ENCODE measurements around the gene PKIG.
"Not testable (repeated sequence)": the region's sequence is repeated elsewhere in the genome, so short reads cannot be mapped to it uniquely, and the experiment has no call there.

The PKIG gene

DNA sequence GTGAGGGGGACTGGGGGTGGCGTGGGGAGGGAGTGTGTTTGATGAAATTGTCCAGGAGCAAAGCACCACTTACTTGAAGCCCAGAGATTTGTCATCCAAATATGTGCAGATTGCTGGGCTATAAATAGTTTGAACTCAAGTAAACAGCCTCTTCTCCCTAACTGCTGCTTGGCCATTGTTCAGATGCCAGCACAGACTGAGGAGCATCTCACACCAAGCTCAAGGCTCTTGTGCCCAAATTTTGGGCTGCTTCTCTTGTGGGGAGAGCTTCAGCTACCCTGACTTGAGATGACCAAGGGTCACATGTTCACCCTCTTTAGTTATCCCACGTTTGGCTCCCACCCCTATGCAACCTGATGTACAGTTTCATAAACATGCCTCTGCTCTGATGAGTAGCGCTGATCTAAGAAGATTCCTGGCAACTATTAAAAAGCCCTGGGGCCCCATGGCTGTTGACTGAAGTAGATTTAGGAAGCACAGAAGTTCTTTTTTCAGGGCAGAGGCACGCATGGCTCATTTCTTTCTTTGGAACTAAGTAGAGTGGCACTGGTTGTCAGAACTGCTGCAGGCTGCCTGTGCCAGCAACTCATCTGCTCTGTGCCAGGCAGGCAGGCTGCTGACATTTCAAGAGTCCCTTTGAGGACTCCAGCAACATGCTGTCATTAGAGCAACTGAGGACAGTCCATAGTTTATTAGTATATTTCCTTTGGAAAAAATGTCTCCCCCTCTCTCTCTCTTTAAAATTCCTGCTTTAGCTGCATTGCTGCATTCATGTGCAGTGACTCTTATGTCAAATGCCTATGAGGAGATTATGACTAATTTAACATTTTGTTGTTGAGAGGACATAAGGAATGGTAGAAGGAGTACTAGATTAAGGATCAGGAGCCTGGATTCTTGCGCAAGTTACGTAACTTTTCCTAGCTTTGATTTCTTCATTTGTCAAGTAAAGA is 9.6 kb upstream of the PKIG start:
- no peak for DNase-seq

DNA sequence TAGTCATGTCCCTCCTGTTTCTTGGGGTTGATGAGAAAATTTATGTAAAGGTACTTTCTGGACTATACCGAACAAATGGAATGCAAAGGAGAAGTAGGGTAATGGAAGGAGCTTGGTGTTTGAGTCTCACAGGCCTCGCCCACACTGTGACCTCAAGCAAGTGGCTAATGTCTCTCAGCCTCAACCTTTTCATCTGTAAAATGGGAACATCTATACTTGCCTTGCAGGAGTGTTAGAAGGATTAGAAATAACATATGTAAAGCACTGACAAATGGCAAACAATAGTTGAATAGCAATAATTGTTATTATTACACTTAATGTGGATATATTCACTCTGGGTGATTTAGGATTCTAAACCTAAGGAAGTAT is 8.9 kb upstream of the PKIG start:
- DNase-seq, result no peak

DNA sequence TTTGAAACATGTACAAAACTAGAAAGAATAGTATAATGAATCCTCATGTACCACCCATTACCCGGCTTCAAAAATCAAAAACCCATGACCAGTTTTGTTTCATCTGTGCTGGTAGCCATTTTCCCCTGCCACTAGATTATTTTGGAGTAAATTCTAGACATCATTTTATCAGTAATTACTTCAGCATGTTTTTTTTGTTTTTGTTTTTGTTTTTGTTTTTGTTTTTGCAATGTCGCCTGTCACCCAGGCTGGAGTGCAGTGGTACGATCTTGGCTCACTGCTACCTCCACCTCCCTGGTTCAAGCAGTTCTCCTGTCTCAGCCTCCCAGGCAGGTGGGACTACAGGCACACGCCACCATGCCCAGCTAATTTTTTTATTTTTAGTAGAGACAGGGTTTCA is 8.0 kb upstream of the PKIG start:
- no peak for DNase-seq

DNA sequence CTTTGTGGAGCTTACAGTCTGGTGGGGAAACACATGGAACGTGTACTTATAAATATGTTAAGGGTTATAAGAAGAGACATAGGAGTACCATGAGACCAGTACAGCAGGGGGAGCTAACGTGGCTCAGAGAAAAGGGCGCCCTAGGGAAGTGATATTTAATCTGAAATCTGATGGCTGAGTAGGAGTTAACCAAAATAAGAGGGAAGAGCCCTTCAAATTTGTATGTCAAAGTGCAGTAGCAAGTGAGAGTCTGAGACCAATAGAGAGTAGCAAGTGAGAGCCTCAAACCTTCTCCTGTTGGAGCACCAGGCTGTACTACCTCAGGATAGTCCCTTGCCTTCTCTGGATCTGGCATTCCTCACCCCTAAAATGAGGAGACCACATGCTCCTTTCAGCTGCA is 6.1 kb upstream of the PKIG start:
- DNase-seq, result peak; percentile 36

DNA sequence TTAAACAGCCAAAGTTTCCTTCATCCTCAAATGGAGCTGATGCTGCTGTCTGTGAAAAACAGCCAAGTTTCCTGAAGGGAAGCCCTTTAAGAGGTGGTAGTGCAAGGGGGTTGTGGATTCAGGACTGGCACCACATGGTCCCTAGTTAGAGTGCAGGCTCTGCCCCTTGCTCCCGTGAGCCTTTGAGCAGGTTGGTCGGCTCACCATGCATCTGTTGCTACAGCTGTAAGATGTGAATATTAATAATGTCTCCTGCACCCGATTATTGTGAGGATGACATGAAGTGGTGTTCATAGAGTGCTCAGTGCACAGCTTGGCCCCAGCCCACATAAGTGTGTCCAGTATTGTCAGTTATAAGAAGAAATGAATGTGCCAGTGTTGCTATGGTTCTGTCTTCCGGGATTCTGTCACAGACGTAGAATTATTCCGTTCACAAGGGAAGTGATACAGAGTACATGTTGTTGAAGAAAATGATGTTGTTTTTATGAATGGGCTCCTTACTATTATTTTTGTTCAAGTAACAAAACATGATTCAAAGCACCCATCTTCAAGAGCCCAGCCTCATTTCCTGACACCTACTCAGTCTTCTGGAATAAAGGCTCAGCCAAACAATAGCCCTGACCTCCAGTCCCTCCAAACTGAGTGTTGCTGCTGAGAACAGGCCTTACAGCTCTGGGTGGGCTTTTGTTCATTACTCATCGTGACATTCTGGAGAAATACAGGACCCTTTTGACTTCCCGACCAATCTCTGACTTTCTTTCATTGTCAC is 2.9 kb upstream of the PKIG start:
- no peak for DNase-seq

DNA sequence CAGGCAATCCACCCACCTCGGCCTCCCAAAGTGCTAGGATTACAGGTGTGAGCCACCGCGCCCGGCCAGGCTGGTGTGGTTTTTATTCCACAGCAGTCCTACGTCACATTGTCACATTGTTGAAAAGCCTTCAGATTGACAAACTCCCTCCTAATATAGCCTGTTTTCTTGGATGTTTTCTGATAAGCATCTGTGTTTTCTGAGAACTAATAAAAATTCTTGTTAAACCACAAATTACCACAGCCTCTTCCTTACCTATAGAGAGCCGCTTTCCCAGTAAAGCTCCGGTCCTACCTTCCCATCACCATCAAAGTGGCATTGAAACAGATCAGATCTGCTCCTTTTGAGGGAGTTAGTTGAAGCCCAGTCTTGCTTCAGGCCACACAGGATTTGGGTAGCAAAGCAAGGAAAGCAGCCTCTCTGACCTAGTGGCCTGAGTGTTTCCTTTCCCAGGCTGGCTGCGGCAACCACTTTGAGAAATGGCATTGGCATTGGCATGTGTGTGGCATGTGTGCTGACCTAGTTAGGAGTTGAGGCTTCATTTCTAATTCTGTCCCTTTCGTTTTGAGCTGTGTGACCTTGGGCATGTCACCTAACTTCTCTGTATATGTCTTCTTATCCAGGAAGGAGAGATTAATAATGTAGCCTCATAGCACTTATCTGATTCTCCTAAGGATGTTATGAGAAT is 1.7 kb upstream of the PKIG start:
- no peak for DNase-seq

DNA sequence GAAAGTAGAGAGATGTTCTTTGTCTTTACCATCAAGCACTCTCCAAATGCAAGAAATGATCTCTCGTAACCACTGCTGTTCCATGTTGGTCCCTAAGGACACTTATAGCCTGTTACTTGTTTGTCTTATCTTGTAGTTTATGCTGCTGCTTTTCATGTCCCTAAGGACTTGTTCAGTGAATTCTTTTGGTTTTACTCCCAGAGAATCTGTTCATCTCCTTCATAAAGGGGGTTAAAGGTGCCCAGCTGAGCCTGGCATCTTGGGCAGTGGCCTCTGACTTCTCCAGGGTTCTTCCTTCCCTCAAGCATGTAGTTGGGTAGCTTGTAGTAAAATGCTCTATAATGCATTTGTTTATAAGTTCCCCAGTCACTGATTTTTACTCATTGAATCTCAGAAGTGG is 864 bp upstream of the PKIG start:
- DNase-seq, result no peak

DNA sequence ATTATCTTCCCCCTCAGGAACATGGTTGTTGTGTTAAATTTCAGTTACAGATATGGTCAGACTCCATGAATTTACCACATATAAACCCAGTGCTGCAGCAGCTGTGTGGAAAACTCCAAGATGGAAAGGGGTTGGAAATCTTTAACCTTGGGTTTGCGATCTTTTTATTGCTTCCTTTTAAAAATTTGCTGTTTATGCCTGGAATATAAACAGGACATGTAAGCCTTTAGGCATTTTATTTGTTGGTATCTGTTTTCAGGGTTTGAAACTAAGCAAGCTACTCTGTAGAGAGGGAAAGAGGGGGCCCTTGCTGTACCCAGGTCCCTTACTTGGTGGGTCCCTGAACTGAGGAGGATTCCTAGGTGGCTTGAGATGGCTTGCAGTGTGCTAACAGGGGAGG is 778 bp downstream of the PKIG start:
- DNase-seq, result no peak

DNA sequence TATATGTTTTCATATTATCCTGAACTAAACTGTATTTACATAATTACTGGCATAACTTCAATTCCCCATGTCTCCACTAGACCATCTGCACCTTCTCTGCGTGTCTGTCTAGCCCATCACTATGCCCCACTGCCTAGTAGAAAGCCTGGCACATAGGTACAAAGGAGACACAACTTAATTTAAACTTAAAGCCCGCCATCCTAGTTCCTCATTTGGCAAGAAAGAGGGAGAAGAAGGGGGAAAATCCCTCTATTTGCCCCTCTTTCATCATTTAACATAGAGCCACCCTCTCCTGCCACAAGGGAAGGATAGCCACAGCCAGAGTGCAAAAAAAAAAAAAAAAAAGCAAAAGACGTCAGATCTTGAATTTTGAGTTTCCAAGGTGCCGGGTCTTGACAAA is 1.8 kb downstream of the PKIG start:
- no peak for DNase-seq

DNA sequence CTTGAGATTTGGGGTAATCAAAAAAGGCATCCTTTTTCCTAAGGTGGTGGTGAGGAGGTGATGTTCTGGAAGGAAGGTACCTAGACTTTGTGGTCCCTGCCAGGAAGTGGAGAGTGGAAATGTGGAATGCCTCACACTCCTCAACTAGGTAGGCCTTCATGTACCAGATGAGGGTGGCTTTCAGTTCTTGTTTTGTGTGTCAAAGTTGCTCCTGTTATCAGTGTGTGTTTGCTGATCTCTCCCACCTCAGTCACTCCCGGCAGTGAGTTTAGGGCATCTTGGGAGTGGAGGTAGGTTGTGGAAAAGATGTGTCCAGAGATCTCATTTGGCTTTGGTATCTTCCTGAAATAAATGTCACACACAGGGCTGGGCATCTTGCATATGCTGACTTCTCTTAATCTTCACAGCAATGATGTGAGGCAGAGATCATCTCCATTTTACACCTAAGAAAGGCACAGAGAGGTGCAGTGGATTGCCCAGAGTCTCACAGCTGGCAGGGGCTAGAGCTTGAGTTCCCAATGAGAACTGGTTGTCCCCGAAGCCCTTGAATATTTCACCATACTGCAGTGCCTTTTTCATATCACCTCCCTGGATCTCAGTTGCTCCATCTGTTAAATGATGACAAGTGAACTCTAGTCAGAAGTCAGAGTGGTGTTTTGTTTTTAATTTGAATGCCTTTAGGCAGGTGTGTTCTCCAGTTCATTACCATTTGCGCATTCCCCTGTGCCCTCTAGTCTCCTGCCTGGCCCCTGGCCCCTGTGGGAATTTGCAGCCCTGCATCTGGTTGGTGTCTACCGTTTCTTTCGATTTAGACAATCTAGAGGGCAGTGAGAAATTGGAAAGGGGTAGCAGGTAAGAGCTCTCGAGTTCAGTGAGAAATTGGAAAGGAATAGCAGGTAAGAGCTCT is 2.9 kb downstream of the PKIG start:
- no peak for DNase-seq

DNA sequence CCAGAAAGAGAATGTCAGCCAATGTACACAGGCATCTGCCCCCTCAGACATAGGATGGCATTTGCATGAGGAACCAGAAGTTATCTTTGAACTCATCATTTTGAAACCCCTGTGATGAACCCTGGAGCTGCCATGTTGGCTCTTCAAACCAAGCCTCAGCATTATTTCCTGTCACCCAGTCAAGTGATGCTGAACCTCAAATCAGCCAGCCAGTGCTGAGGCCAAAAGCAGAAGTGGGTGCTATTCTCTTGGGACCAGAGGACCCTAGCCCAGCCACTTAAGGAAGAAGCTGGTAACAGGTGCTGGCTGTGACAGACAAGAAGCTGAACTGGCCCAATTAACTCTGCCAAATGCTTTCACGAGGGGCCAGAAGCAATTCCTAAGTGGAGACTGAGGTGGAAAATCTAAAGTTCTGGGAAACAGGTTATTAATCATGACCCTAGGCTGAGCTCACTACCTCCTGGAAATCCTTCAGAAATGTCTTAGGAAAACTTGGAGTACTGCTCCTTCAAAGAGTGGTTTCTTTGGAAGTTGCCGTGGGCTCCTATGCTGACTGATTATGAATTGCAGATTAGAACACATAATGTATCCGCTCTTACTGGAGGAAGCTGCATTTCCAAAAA is 4.0 kb downstream of the PKIG start:
- DNase-seq, result peak; percentile 83

DNA sequence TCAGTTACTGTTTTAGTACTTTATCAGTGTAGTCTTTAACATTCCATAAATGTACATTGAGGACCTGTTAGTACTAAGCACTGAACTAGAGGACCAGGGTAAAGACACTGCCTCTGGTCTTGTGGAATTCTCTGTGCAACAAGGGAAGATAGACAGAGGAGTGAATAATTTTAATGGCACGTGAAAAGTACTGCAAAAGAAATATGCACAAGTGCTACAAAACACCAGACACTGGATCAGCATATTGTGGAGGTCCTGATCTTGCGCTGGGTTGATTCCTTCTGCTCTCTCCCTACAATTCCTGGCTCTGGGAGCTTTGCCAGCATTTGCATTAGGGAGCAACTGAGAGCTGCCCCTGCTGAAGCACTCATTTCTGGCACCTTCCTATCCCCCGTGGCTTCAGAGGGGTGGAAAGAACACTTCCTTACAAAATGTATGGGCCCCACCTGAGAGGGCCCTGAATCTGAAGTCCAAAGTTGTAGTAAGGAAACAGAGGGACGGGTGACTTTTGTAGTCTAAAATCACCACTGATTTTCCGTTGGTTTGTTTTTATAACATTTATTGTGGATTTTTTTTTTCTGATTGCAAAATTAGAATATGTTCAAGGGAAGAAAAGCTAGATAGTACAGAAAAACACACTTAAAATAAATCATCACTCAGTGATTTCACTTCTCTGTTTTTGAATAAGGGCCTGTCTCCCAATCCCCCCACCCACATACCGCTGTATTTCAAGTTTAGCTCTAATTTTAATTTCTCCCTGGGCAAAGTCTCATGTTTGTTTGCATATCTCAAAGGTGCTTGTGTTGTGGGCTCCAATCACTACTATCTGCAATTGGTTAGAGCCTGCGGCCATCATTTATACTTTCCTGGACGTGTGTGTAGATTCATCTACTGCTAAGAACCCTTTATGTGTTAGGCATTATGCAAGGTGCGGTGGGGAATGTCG is 4.9 kb downstream of the PKIG start:
- no peak for DNase-seq

DNA sequence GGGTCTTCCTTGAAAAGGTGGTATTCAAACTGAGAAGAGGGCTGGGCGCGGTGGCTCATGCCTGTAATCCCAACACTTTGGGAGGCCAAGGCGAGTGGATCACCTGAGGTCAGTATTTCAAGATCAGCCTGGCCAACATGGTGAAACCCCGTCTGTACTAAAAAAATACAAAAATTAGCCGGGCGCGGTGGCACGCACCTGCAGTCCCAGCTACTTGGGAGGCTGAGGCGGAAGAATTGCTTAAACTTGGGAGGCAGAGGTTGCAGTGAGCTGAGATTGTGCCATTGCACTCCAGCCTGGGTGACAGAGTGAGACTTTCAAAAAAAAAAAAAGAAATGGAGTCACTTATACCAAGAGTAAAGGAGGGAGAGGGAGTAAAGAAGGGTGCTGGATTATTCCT is 5.9 kb downstream of the PKIG start:
- DNase-seq, result not testable (repeated sequence)

DNA sequence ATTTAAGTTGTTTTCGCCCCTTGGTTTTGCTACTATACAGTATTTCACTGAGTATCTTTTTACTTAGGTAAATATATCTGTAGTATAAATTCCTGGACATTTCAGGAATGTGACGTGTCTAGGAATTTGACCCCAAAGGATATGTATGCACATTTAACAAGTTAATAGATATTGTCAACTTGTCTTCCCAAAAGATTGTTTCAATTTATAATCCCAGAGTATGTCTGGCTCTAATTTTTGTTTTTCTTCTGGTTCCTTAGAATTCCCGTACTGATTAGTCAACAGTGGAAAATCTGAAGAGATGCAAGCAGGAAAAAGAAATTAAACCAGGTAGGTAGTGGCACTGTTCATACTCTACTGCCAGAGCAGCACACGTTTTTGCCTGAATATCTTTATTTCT is 7.2 kb downstream of the PKIG start:
- DNase-seq, result no peak

DNA sequence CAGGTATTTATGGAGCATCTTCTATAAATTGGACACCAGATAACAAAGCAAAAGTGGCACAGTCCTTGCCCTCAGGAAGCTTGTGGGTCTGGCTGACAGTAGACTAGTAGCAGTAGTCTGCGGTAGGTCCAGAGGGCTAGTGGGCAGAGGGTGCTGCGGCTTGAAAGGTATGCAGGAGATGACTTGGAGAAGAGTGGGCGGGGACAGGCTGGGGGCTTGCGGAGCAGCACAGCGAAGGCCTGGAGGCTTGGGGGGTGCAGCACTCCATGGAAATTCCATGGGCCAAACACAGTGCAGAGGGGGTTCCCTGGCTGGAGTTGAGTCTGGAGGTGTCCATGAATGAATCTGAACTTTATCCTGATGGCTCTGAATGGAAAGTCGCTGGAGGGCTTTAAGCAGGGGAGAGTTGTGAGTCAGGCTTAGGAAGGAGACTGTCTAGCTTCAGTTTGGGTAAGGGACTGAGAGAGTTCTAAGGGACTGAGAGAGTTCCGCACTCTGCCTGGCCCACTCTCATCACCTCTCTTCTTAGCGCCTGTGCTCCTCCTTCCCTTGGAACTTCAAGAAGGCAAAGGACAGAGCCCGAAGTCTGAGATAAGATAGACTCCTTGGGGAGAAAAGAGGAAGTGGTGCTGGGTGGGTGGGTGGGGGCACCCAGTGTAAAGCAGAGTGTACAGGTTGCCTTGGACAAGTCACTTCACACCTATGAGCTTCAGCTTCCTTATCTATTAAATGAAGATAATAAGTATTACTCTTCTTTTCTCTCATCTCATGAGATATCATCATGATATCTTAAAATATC is 8.8 kb downstream of the PKIG start:
- DNase-seq, result no peak

DNA sequence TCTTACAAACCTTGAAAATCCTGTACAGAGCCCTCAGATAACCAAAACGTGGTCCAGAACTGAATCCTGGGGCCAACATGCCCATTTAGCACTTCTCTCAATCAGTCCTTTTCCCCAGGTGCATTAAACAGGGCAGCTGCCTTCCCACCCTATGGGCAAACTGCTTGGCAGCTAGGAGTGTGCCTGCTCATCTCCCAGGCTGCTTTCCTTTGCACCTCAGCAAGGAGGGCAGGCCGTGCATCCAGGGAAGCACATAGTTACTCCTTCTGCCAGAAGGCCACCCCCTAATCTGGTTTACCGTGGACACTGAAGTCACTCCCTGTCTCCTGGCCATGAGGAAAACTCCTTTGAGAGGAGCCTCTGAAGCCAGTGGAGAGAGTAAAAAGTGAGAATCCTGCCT is 10.0 kb downstream of the PKIG start:
- DNase-seq, result no peak

DNA sequence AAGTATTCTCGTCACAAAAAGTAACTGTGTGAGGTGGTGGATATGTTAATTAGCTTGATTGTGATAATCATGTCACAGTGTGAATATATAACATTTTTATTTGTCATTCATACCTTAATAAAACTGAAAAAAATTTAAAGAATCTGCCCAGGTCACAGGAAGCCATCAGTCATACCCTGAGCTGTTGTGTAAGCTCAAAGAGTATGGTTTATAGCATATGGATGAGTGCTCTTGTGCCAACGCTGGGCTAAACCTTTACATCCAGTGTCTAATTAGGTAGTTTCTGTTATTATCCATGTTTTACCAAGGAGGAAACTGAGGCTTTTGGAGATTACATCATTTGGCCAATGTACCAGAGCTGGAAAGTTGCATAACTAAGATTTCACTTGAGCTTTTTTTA is 11.4 kb downstream of the PKIG start:
- DNase-seq, result no peak

DNA sequence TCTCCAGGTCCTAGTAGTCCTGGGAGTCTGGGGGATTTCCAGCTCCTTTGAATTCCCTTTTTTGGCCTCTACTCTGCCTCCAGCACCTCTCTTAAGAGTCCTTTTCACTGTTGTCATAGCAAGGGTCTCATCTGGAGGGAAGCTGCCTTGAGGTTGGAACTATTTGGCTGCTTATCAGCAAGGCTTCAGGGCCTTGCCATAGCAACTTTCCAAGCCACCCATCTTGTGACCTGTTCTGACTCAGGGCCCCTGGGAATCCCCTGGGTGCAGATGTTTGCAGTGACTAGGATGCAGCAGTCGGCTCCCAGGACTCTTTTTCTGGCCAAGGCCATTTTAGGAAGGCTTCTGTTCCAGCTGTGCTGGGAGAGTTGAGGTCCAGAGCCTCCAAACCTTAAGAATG is 12.4 kb downstream of the PKIG start:
- no peak for DNase-seq

DNA sequence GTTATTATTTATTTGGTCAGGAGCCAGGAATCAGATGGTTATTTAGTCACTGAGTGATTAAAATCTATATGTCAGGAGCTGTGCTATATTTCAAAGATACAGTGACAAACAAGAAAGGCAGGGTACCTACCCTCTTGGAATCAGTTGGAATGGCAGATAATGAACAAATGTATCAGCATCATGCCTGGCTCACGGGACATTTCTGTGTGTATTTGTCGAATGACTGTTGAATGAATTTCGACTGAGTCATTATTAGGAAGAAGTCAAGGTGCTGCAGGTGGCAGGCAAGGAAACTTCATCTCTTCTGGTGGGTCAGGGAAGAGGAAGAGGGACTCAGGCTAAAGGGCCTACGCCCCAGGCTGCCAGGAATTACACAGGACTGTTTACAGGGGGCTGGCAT is 13.6 kb downstream of the PKIG start:
- no peak for DNase-seq

DNA sequence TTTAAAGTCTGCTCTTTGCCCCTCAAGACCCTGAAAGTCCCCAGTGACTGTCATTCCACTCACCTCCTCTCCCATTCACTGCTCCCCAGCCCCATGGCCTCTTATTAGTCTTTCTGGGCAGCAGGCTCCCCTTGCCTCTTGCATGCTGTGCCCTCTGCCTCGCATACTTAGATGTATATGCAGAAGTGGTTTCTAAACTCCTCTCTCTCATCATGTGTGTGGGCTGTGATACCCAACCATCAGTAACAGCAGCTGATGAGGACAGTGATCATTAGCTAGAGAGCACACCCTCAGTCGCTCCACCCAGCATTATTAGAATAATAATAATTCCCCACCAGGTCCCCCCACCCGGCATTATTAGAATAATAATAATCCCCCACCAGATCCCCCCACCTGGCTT is 14.5 kb downstream of the PKIG start:
- DNase-seq, result no peak
